ENCODE results near the gene TMEM220. TPM values are rescaled to one million over a fixed set of nuclear protein-coding genes. Genes with fewer than 3 reads are reported as not detected.

The TMEM220 gene
- total RNA-seq, 1 donor, result 3.3 TPM

DNA sequence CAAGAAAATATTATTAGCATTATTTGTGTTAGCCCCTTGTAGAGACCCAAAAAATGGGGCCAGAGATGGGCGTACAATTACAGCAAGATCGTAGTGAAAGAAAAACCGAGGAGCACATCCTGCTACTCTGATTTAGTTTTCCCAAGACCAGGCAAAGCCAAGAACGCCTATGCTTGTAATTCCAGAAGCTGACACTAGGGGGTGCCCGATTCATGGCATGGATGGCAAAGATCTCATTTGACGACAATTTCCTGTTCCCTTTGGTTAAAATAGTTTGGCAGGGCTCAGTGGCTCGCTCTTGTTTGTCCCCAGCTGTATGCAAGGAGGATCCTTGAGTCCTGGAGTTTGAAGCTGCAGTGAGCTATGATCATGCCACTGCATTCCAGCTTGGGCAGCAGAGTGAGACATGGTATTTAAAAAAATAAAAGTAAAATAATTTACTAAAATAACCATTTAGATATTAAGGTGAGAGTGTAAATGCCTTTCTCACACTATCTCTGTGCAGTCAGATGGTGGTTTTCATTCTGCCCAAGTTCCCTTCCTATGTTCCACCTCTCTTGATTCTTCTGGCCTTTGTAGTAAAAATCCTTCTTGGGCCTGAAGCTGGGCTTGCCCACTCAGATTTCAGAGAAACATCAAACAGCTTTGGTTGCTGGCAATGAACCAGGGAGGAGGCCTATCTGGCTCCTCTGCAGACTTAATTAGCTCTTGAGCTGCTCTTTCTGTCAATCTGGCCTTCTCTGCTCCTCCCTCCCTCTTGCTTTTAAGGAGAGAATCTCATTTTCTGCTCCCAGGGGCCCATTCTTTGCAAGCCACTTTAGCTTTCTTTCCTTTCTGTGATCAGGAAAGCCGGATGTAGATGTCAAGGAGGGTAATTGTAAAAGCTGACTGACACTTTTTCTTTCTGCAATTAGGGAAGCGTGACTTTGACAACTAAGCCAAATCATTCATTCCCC lies 42.9 kb upstream of the TMEM220 start:
- H4K20me1 ChIP-seq (ENCODE audit: insufficient read depth, low read length), result no peaks in the 10 kb centered on the region
- H3K4me2 ChIP-seq (ENCODE audit: insufficient read depth, low read length), result no peak overlapping the region
- H3K27ac ChIP-seq (ENCODE audit: low read depth, low read length), result no peak overlapping the region
- no peaks in the 10 kb centered on the region for H3K79me2 ChIP-seq (ENCODE audit: insufficient read depth, low read length)
- no peak for DNase-seq (ENCODE audit: insufficient read length, low spot score, missing footprints)
- H3K9me3 ChIP-seq (ENCODE audit: low read depth, low read length), result no peaks in the 10 kb centered on the region
- no peaks in the 10 kb centered on the region for H3K4me1 ChIP-seq (ENCODE audit: insufficient read depth, low read length)
- TF ChIP-seq, protein P1, sequence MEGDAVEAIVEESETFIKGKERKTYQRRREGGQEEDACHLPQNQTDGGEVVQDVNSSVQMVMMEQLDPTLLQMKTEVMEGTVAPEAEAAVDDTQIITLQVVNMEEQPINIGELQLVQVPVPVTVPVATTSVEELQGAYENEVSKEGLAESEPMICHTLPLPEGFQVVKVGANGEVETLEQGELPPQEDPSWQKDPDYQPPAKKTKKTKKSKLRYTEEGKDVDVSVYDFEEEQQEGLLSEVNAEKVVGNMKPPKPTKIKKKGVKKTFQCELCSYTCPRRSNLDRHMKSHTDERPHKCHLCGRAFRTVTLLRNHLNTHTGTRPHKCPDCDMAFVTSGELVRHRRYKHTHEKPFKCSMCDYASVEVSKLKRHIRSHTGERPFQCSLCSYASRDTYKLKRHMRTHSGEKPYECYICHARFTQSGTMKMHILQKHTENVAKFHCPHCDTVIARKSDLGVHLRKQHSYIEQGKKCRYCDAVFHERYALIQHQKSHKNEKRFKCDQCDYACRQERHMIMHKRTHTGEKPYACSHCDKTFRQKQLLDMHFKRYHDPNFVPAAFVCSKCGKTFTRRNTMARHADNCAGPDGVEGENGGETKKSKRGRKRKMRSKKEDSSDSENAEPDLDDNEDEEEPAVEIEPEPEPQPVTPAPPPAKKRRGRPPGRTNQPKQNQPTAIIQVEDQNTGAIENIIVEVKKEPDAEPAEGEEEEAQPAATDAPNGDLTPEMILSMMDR (IDR thresholded peaks at IDR 0.05; ENCODE audit: extremely low read depth, low read depth, low read length), result peak; percentile 34
- no peaks in the 10 kb centered on the region for H3K27me3 ChIP-seq (ENCODE audit: insufficient read depth, low read length)
- no peak overlapping the region for H2AFZ ChIP-seq (ENCODE audit: low read length)
- H3K36me3 ChIP-seq (ENCODE audit: insufficient read depth, low read length), result no peaks in the 10 kb centered on the region
- H3K4me3 ChIP-seq (ENCODE audit: insufficient read depth, low read length), result no peak overlapping the region

DNA sequence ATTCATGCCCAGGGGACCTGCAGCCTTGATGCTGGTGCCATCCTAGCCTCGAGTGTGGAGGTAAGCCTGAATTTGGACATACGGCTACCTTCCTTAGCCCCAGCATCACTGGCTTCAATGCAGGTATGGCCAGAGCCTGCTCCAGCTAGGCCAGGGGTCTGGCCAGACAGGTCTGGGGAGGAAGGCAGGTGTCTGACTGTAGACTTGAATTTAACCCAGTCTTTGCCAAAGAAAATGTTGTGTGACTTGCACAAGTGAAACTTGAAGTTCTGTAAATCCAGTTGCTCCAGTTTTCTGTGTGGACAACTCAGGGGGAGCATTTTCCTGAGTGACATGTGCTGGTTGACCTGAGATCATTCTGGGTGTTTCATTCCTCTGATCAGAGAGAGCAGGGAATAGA lies 41.3 kb upstream of the TMEM220 start:
- H3K27ac ChIP-seq (ENCODE audit: low read depth, low read length), result no peak overlapping the region
- TF ChIP-seq, protein P1 (IDR thresholded peaks at IDR 0.05; ENCODE audit: extremely low read depth, low read depth, low read length), result no peak

DNA sequence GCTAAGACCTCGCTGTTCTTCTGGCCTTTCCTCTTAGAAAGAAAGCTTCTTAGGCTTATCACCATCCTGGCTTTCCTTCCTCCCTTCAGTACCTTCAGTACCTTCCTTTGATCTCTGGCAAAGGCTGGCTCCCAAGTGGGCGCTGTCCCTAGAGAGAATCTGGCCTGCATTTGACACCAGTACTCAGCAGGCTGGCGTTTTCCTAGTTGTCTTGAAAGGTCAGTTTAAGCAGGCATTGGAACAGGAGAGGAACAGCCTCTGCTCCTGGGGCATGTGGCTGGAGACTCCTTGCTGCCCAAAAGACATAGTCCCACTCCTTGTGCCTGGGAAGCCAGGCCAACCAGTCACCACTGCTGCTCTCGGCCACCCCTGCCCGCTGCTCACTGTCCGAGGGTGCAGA lies 40.0 kb upstream of the TMEM220 start:
- Histone ChIP-seq H3K9me3 (ENCODE audit: low read depth, low read length) (no peaks in the 10 kb centered on the region), H4K20me1 (ENCODE audit: insufficient read depth, low read length) (no peaks in the 10 kb centered on the region), H3K79me2 (ENCODE audit: insufficient read depth, low read length) (no peaks in the 10 kb centered on the region), H3K27me3 (ENCODE audit: insufficient read depth, low read length) (no peaks in the 10 kb centered on the region), H3K4me2 (ENCODE audit: insufficient read depth, low read length) (no peak overlapping the region), H3K4me3 (ENCODE audit: insufficient read depth, low read length) (no peak overlapping the region), H3K36me3 (ENCODE audit: insufficient read depth, low read length) (no peaks in the 10 kb centered on the region), H3K4me1 (ENCODE audit: insufficient read depth, low read length) (no peaks in the 10 kb centered on the region), H2AFZ (ENCODE audit: low read length) (no peak overlapping the region), H3K27ac (ENCODE audit: low read depth, low read length) (no peak overlapping the region)
- TF ChIP-seq, protein P1 (IDR thresholded peaks at IDR 0.05; ENCODE audit: extremely low read depth, low read depth, low read length), result no peak
- DNase-seq (ENCODE audit: insufficient read length, low spot score, missing footprints), result no peak

More for the DNA sequence above, 41.3 kb upstream of the TMEM220 start:
- H3K4me2 ChIP-seq (ENCODE audit: insufficient read depth, low read length), result no peak overlapping the region
- H3K36me3 ChIP-seq (ENCODE audit: insufficient read depth, low read length), result no peaks in the 10 kb centered on the region
- H2AFZ ChIP-seq (ENCODE audit: low read length), result no peak overlapping the region
- no peak for DNase-seq (ENCODE audit: insufficient read length, low spot score, missing footprints)
- no peaks in the 10 kb centered on the region for H3K79me2 ChIP-seq (ENCODE audit: insufficient read depth, low read length)
- H3K9me3 ChIP-seq (ENCODE audit: low read depth, low read length), result no peaks in the 10 kb centered on the region
- no peaks in the 10 kb centered on the region for H4K20me1 ChIP-seq (ENCODE audit: insufficient read depth, low read length)
- H3K4me3 ChIP-seq (ENCODE audit: insufficient read depth, low read length), result no peak overlapping the region
- H3K4me1 ChIP-seq (ENCODE audit: insufficient read depth, low read length), result no peaks in the 10 kb centered on the region
- H3K27me3 ChIP-seq (ENCODE audit: insufficient read depth, low read length), result no peaks in the 10 kb centered on the region

DNA sequence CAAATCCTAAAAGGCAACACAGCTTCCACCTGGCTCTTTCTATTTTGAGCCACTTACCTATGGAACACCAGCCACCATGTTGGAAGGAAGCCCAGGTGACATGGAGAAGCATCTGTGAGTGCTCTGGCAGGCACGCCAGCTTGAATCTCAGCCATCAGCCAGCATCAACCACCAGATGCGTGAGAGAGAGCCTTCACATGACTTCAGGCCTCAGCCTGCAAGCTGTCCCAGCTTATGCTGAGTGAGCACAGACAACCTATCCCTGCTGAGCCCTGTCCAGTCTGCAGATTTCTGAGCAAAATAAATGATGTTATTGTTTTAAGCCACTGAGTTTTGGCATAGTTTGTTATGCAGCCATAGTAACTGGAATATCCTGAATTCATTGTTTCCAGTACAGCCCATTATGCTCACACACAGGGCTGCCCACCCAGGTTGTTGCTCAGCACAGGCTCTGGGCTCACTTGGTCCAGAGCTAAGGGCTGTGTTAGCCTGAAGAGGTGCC lies 39.0 kb upstream of the TMEM220 start:
- no peaks in the 10 kb centered on the region for H3K9me3 ChIP-seq (ENCODE audit: low read depth, low read length)
- no peaks in the 10 kb centered on the region for H3K27me3 ChIP-seq (ENCODE audit: insufficient read depth, low read length)
- H3K79me2 ChIP-seq (ENCODE audit: insufficient read depth, low read length), result no peaks in the 10 kb centered on the region
- H4K20me1 ChIP-seq (ENCODE audit: insufficient read depth, low read length), result no peaks in the 10 kb centered on the region
- no peak overlapping the region for H3K4me2 ChIP-seq (ENCODE audit: insufficient read depth, low read length)
- no peaks in the 10 kb centered on the region for H3K36me3 ChIP-seq (ENCODE audit: insufficient read depth, low read length)
- no peak for DNase-seq (ENCODE audit: insufficient read length, low spot score, missing footprints)
- H3K4me3 ChIP-seq (ENCODE audit: insufficient read depth, low read length), result no peak overlapping the region
- no peak overlapping the region for H3K27ac ChIP-seq (ENCODE audit: low read depth, low read length)
- H2AFZ ChIP-seq (ENCODE audit: low read length), result no peak overlapping the region
- no peaks in the 10 kb centered on the region for H3K4me1 ChIP-seq (ENCODE audit: insufficient read depth, low read length)
- TF ChIP-seq, protein P1 (IDR thresholded peaks at IDR 0.05; ENCODE audit: extremely low read depth, low read depth, low read length), result no peak
